Neural cell (in vitro differentiated cells): ENCODE data around the gene MYOZ2. TPM values are rescaled to one million over a fixed set of nuclear protein-coding genes. Genes with fewer than 3 reads are reported as not detected.

Source experiments
- H2AFZ ChIP-seq: fragments of 200-600, 300-800 bp; sonication (generic), shearing (Covaris generic); 2 replicates; pipeline ENCODE4 v1.6.0; 2014; ENCODE audit warnings: low read depth, mild to moderate bottlenecking, antibody characterized with exemption, low read length, moderate library complexity
- H3F3A ChIP-seq: fragments of 200-600 bp; shearing (Covaris generic); 2 replicates; pipeline ENCODE4 v1.6.1; 2016; ENCODE audit warnings: mild to moderate bottlenecking, moderate library complexity, mixed read lengths, antibody characterized with exemption, low read length; ENCODE audit not compliant: insufficient read depth, poor library complexity, severe bottlenecking
- H3K27ac ChIP-seq: fragments of 200-600, 300-800 bp; sonication (generic), shearing (Covaris generic); 2 replicates; pipeline ENCODE4 v1.5.1; 2014; ENCODE audit warnings: mild to moderate bottlenecking, low read length, moderate library complexity
- H3K27me3 ChIP-seq: fragments of 300-800, 200-600 bp; sonication (generic), shearing (Covaris generic); 2 replicates; pipeline ENCODE4 v1.6.0; 2014; ENCODE audit warnings: mild to moderate bottlenecking, low read depth, low read length, moderate library complexity; ENCODE audit not compliant: insufficient read depth
- H3K36me3 ChIP-seq: fragments of 300-800, 200-600 bp; sonication (generic), shearing (Covaris generic); 2 replicates; pipeline ENCODE4 v1.5.1; 2014; ENCODE audit warnings: mild to moderate bottlenecking, antibody characterized with exemption, low read length, moderate library complexity; ENCODE audit not compliant: insufficient read depth
- H3K4me2 ChIP-seq: fragments of 300-800, 200-600 bp; sonication (generic), shearing (Covaris generic); 2 replicates; pipeline ENCODE4 v1.6.0; 2014; ENCODE audit warnings: mild to moderate bottlenecking, low read length
- H3K4me3 ChIP-seq: fragments of 300-800, 200-600 bp; sonication (generic), shearing (Covaris generic); 2 replicates; pipeline ENCODE4 v1.5.1; 2014; ENCODE audit warnings: mild to moderate bottlenecking, low read length, moderate library complexity
- H3K79me2 ChIP-seq: fragments of 200-600 bp; shearing (Covaris generic); replicated peaks from 2 replicates; pipeline ENCODE4 v1.6.0; 2014; ENCODE audit warnings: mild to moderate bottlenecking, low read length, moderate library complexity; ENCODE audit not compliant: insufficient read depth
- H3K9ac ChIP-seq: fragments of 300-800, 200-600 bp; sonication (generic), shearing (Covaris generic); 2 replicates; pipeline ENCODE4 v1.6.1; 2016; ENCODE audit warnings: mild to moderate bottlenecking, low read length, mixed read lengths
- H3K9me2 ChIP-seq: fragments of 200-600 bp; shearing (Covaris generic); 2 replicates; pipeline ENCODE4 v1.6.1; 2016; ENCODE audit warnings: mild to moderate bottlenecking, low read length, mixed read lengths; ENCODE audit not compliant: insufficient read depth
- H3K9me3 ChIP-seq: fragments of 200-600, 300-800 bp; sonication (generic), shearing (Covaris generic); 2 replicates; pipeline ENCODE4 v1.6.1; 2016; ENCODE audit warnings: mild to moderate bottlenecking, mixed run types, low read length, moderate library complexity, mixed read lengths
- H4K20me1 ChIP-seq: fragments of 200-600 bp; shearing (Covaris generic); 2 replicates; pipeline ENCODE4 v1.6.1; 2016; ENCODE audit warnings: mild to moderate bottlenecking, mixed run types; ENCODE audit not compliant: insufficient read depth
- CTCF ChIP-seq: fragments of 450-650 bp; IDR thresholded peaks from 2 replicates; pipeline ENCODE4 v1.5.1; 2014; ENCODE audit warnings: antibody characterized with exemption, mild to moderate bottlenecking, moderate library complexity; ENCODE audit not compliant: poor library complexity, severe bottlenecking
- EP300 ChIP-seq: fragments of 450-650 bp; conservative IDR thresholded peaks from 2 replicates; pipeline ENCODE4 v1.6.1; 2014; ENCODE audit warnings: antibody characterized with exemption, mild to moderate bottlenecking, moderate library complexity; ENCODE audit not compliant: poor library complexity, severe bottlenecking
- EZH2 ChIP-seq: fragments of 200-600, 300-800 bp; shearing (Covaris generic), sonication (generic); IDR thresholded peaks from 2 replicates; pipeline ENCODE4 v1.6.1; 2014; ENCODE audit warnings: antibody characterized with exemption, low read length, borderline replicate concordance, mild to moderate bottlenecking; ENCODE audit not compliant: insufficient read depth, poor library complexity, severe bottlenecking
- MXI1 ChIP-seq: fragments of 450-650 bp; conservative IDR thresholded peaks from 2 replicates; pipeline ENCODE4 v1.6.1; 2014; ENCODE audit warnings: antibody characterized with exemption, mild to moderate bottlenecking; ENCODE audit not compliant: poor library complexity, severe bottlenecking
- POLR2AphosphoS5 ChIP-seq: IDR thresholded peaks from 2 replicates; pipeline ENCODE4 v1.6.1; 2012
- RAD21 ChIP-seq: fragments of 450-650 bp; conservative IDR thresholded peaks from 2 replicates; pipeline ENCODE4 v1.6.1; 2014; ENCODE audit warnings: antibody characterized with exemption, mild to moderate bottlenecking, moderate library complexity
- SMC3 ChIP-seq: fragments of 450-650 bp; conservative IDR thresholded peaks from 2 replicates; pipeline ENCODE4 v1.6.1; 2014; ENCODE audit warnings: antibody characterized with exemption, mild to moderate bottlenecking, moderate library complexity; ENCODE audit not compliant: poor library complexity
- TAF1 ChIP-seq: IDR thresholded peaks from 2 replicates; pipeline ENCODE4 v1.6.1; 2012; ENCODE audit warnings: low read depth
- polyA plus RNA-seq: library from polyadenylated mRNA; depleted of rRNA; stranded (reverse); fragments of >200 nt; gene quantifications from 2 replicates; pipeline ENCODE4 v1.2.3, GENCODE V29; 2014
- TF ChIP-seq, protein P1 (sequence below): IDR thresholded peaks from 2 replicates; pipeline ENCODE4 v1.6.1; 2012; ENCODE audit warnings: borderline replicate concordance

Gene MYOZ2
- polyA plus RNA-seq, 1 donor from 2014 or later = not detected

DNA sequence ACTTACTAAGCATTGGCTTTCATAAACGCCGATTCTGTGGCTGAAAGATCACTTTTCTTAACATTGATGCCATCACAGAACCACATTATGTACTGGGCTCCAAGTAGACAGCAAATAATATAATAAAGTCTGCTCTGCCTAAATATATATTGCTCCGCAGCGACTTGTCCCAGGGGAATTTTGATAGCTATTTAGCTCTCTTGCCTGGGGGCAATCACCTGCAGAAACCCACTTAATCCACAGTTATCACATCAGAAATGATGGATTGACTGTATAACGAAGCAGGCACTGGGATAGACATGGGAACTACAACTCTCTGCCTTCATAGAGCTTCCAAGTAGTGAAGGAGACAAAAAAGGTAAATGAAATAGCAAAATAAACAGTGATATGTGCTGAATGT, 48.0 kb upstream of the MYOZ2 start:
- no peaks in the 10 kb centered on the region for H3K27me3 ChIP-seq
- no peak overlapping the region for H3K4me2 ChIP-seq
- H3K36me3 ChIP-seq = no peaks in the 10 kb centered on the region
- no peak overlapping the region for H3K27ac ChIP-seq
- no peak overlapping the region for H3K4me3 ChIP-seq
- TF ChIP-seq EZH2 (no peak), MXI1 (no peak), POLR2AphosphoS5 (no peak), EP300 (no peak), RAD21 (no peak), SMC3 (no peak), CTCF (no peak), TAF1 (no peak)
- TF ChIP-seq, protein P1, sequence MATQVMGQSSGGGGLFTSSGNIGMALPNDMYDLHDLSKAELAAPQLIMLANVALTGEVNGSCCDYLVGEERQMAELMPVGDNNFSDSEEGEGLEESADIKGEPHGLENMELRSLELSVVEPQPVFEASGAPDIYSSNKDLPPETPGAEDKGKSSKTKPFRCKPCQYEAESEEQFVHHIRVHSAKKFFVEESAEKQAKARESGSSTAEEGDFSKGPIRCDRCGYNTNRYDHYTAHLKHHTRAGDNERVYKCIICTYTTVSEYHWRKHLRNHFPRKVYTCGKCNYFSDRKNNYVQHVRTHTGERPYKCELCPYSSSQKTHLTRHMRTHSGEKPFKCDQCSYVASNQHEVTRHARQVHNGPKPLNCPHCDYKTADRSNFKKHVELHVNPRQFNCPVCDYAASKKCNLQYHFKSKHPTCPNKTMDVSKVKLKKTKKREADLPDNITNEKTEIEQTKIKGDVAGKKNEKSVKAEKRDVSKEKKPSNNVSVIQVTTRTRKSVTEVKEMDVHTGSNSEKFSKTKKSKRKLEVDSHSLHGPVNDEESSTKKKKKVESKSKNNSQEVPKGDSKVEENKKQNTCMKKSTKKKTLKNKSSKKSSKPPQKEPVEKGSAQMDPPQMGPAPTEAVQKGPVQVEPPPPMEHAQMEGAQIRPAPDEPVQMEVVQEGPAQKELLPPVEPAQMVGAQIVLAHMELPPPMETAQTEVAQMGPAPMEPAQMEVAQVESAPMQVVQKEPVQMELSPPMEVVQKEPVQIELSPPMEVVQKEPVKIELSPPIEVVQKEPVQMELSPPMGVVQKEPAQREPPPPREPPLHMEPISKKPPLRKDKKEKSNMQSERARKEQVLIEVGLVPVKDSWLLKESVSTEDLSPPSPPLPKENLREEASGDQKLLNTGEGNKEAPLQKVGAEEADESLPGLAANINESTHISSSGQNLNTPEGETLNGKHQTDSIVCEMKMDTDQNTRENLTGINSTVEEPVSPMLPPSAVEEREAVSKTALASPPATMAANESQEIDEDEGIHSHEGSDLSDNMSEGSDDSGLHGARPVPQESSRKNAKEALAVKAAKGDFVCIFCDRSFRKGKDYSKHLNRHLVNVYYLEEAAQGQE = no peak
- no peaks in the 10 kb centered on the region for H4K20me1 ChIP-seq
- no peak overlapping the region for H2AFZ ChIP-seq
- no peak overlapping the region for H3K9ac ChIP-seq
- no peaks in the 10 kb centered on the region for H3K9me3 ChIP-seq
- H3K79me2 ChIP-seq = no peaks in the 10 kb centered on the region
- H3F3A ChIP-seq = no peaks in the 10 kb centered on the region
- no peaks in the 10 kb centered on the region for H3K9me2 ChIP-seq

- Histone ChIP-seq H3K36me3 (no peaks in the 10 kb centered on the region), H2AFZ (no peak overlapping the region), H3F3A (no peaks in the 10 kb centered on the region), H3K27me3 (no peaks in the 10 kb centered on the region), H3K4me2 (no peak overlapping the region), H3K27ac (no peak overlapping the region), H3K9me2 (no peaks in the 10 kb centered on the region), H3K4me3 (no peak overlapping the region), H3K9ac (no peak overlapping the region), H3K9me3 (no peaks in the 10 kb centered on the region), H4K20me1 (no peaks in the 10 kb centered on the region), H3K79me2 (no peaks in the 10 kb centered on the region)
- no peak for TF ChIP-seq MXI1
- no peak for TF ChIP-seq SMC3
- TF ChIP-seq TAF1 = no peak
Measured at GRCh38 chr4:119093042-119093827, 42.4 kb upstream of the MYOZ2 start.
